SK-N-SH treated with all-trans-retinoic acid at 6 μM for 48 hours (cell line): ENCODE data around the gene CACNA2D4.

Experiments
- ATAC-seq: fragments of 200-7000 bp; cut with Tn5 transposase; 3 replicates; pipeline ENCODE4 v1.9.1; 2020; ENCODE audit warnings: mild to moderate bottlenecking, moderate library complexity
- ARNTL ChIP-seq: fragments of 450-650 bp; formaldehyde crosslinking; IDR thresholded peaks from 2 replicates; pipeline ENCODE4 v1.5.0; 2020; ENCODE audit warnings: low read depth, mild to moderate bottlenecking, moderate library complexity, borderline replicate concordance
- BACH2 ChIP-seq: fragments of 250-450 bp; sonication (Bioruptor Pico); IDR thresholded peaks from 2 replicates; pipeline ENCODE4 v1.9.0; 2021; ENCODE audit warnings: mild to moderate bottlenecking, borderline replicate concordance
- CREB5 ChIP-seq: fragments of 250-450 bp; sonication (Bioruptor Pico); IDR thresholded peaks from 2 replicates; pipeline ENCODE4 v1.5.1; 2020; ENCODE audit warnings: low read depth, mild to moderate bottlenecking, moderate library complexity
- CSDC2 ChIP-seq: fragments of 250-450 bp; sonication (Bioruptor Pico); IDR thresholded peaks from 2 replicates; pipeline ENCODE4 v1.5.0; 2020; ENCODE audit warnings: mild to moderate bottlenecking, moderate library complexity
- CSRNP3 ChIP-seq: fragments of 250-450 bp; sonication (Bioruptor Pico); IDR thresholded peaks from 2 replicates; pipeline ENCODE4 v1.5.1; 2021; ENCODE audit warnings: mild to moderate bottlenecking, moderate library complexity
- ESRRG ChIP-seq: fragments of 250-450 bp; sonication (Bioruptor Pico); IDR thresholded peaks from 2 replicates; pipeline ENCODE4 v1.6.1; 2021; ENCODE audit warnings: mild to moderate bottlenecking
- ISL1 ChIP-seq: fragments of 250-450 bp; sonication (Bioruptor Pico); IDR thresholded peaks from 2 replicates; pipeline ENCODE4 v2.1.2; 2022; ENCODE audit warnings: mild to moderate bottlenecking, moderate library complexity
- OSR1 ChIP-seq: fragments of 250-450 bp; sonication (Bioruptor Pico); IDR thresholded peaks from 2 replicates; pipeline ENCODE4 v1.8.0; 2022; ENCODE audit warnings: moderate library complexity, mild to moderate bottlenecking, inconsistent platforms
- POU6F1 ChIP-seq: fragments of 250-450 bp; sonication (Bioruptor Pico); IDR thresholded peaks from 2 replicates; pipeline ENCODE4 v1.8.0; 2021; ENCODE audit warnings: low read depth, mild to moderate bottlenecking, moderate library complexity, borderline replicate concordance
- PPARA ChIP-seq: fragments of 250-450 bp; sonication (Bioruptor Pico); IDR thresholded peaks from 2 replicates; pipeline ENCODE4 v1.5.0; 2020; ENCODE audit warnings: mild to moderate bottlenecking, borderline replicate concordance
- RARB ChIP-seq: fragments of 250-450 bp; sonication (Bioruptor Pico); IDR thresholded peaks from 2 replicates; pipeline ENCODE4 v1.8.0; 2021; ENCODE audit warnings: mild to moderate bottlenecking, moderate library complexity
- SNAI2 ChIP-seq: fragments of 250-450 bp; sonication (Bioruptor Pico); IDR thresholded peaks from 2 replicates; pipeline ENCODE4 v1.5.0; 2020; ENCODE audit warnings: mild to moderate bottlenecking, moderate library complexity
- TCF4 ChIP-seq: fragments of 250-450 bp; sonication (Bioruptor Pico); IDR thresholded peaks from 2 replicates; pipeline ENCODE4 v1.8.0; 2021; ENCODE audit warnings: mild to moderate bottlenecking, moderate library complexity, borderline replicate concordance
- TOX ChIP-seq: fragments of 250-450 bp; sonication (Bioruptor Pico); IDR thresholded peaks from 2 replicates; pipeline ENCODE4 v1.8.0; 2021; ENCODE audit warnings: mild to moderate bottlenecking, moderate library complexity, borderline replicate concordance
- TSHZ2 ChIP-seq: fragments of 250-450 bp; sonication (Bioruptor Pico); IDR thresholded peaks from 2 replicates; pipeline ENCODE4 v1.5.0; 2020; ENCODE audit warnings: mild to moderate bottlenecking, moderate library complexity
- ZC3H10 ChIP-seq: fragments of 250-450 bp; sonication (Bioruptor Pico); IDR thresholded peaks from 2 replicates; pipeline ENCODE4 v1.5.1; 2021; ENCODE audit warnings: mild to moderate bottlenecking, moderate library complexity
- ZFP3 ChIP-seq: fragments of 250-450 bp; sonication (Bioruptor Pico); IDR thresholded peaks from 2 replicates; pipeline ENCODE4 v1.5.0; 2020; ENCODE audit warnings: mild to moderate bottlenecking, moderate library complexity
- ZFP30 ChIP-seq: fragments of 450-650 bp; formaldehyde crosslinking; IDR thresholded peaks from 2 replicates; pipeline ENCODE4 v1.5.0; 2022; ENCODE audit warnings: mild to moderate bottlenecking, moderate library complexity
- ZNF565 ChIP-seq: fragments of 450-650 bp; formaldehyde crosslinking; conservative IDR thresholded peaks from 2 replicates; pipeline ENCODE4 v1.5.0; 2020; ENCODE audit warnings: low read depth, mild to moderate bottlenecking, moderate library complexity
- ZNF70 ChIP-seq: fragments of 450-650 bp; formaldehyde crosslinking; IDR thresholded peaks from 2 replicates; pipeline ENCODE4 v1.5.0; 2020; ENCODE audit warnings: mild to moderate bottlenecking, moderate library complexity
- ZNF8 ChIP-seq: fragments of 450-650 bp; formaldehyde crosslinking; IDR thresholded peaks from 2 replicates; pipeline ENCODE4 v1.5.0; 2020; ENCODE audit warnings: mild to moderate bottlenecking, moderate library complexity

CACNA2D4 gene

GRCh38 chr12:1815108-1815507, 103.3 kb downstream of the CACNA2D4 start:
- TF ChIP-seq TOX (CRISPR knock-in tag), result no peak
- no peak for TF ChIP-seq BACH2 (CRISPR knock-in tag)
- TF ChIP-seq TSHZ2, result no peak
- TF ChIP-seq OSR1, result no peak
- TF ChIP-seq PPARA (CRISPR knock-in tag), result no peak
- no peak for TF ChIP-seq ARNTL (CRISPR knock-in tag)
- no peak for TF ChIP-seq TCF4 (CRISPR knock-in tag)
- no peak for TF ChIP-seq ISL1 (CRISPR knock-in tag)
- TF ChIP-seq RARB, result no peak
- no peak for TF ChIP-seq ZFP30
- TF ChIP-seq ZFP3, result no peak
- TF ChIP-seq ZNF70, result no peak
- no peak for TF ChIP-seq ZNF8 (CRISPR knock-in tag)
- TF ChIP-seq CSDC2 (CRISPR knock-in tag), result no peak
- no peak for TF ChIP-seq POU6F1 (CRISPR knock-in tag)
- TF ChIP-seq SNAI2 (CRISPR knock-in tag), result no peak
- TF ChIP-seq CSRNP3, result no peak
- no peak for ATAC-seq

GRCh38 chr12:1814266-1814665, 104.2 kb downstream of the CACNA2D4 start:
- TF ChIP-seq ISL1 (CRISPR knock-in tag), result no peak
- TF ChIP-seq ZNF70, result no peak
- TF ChIP-seq ZC3H10 (CRISPR knock-in tag), result no peak
- no peak for TF ChIP-seq CREB5 (CRISPR knock-in tag)
- no peak for TF ChIP-seq ZNF565
- TF ChIP-seq CSDC2 (CRISPR knock-in tag), result no peak
- no peak for ATAC-seq

- no peak for ATAC-seq
- TF ChIP-seq SNAI2 (CRISPR knock-in tag) (no peak), CSDC2 (CRISPR knock-in tag) (no peak), TSHZ2 (no peak), ESRRG (CRISPR knock-in tag) (no peak), POU6F1 (CRISPR knock-in tag) (no peak), ZFP3 (no peak), BACH2 (CRISPR knock-in tag) (no peak), TCF4 (CRISPR knock-in tag) (no peak)
These were observed 105.7 kb downstream of the CACNA2D4 start for GRCh38 chr12:1812650-1813302.
